HL-60 (cell line): Measurements from ENCODE around the gene NR5A2.

Experiments
- CTCF ChIP-seq: IDR thresholded peaks from one replicate; pipeline ENCODE4 v1.5.1; 2011; ENCODE audit warnings: low read length, control low read depth, inconsistent platforms; ENCODE audit not compliant: insufficient read depth
- SPI1 ChIP-seq: IDR thresholded peaks from 2 replicates; pipeline ENCODE4 v1.6.1; 2012; ENCODE audit warnings: low read depth, mild to moderate bottlenecking, borderline replicate concordance

- TF ChIP-seq CTCF (no peak), SPI1 (no peak)
These were observed 147.2 kb downstream of the NR5A2 start for GRCh38 chr1:200174525-200175295.
